Measurements from ENCODE around the gene FRMPD4.

FRMPD4 gene

GRCh38 chrX:12229986-12230385 lies 91.7 kb downstream of the FRMPD4 start:
- DNase-seq (ENCODE audit: low read depth), result no peak
- H3K4me3 ChIP-seq (ENCODE audit: low read length), result no peak overlapping the region
- no peak for TF ChIP-seq CTCF (IDR thresholded peaks at IDR 0.05; ENCODE audit: insufficient read depth, low read depth, low read length, missing control alignments)

DNA sequence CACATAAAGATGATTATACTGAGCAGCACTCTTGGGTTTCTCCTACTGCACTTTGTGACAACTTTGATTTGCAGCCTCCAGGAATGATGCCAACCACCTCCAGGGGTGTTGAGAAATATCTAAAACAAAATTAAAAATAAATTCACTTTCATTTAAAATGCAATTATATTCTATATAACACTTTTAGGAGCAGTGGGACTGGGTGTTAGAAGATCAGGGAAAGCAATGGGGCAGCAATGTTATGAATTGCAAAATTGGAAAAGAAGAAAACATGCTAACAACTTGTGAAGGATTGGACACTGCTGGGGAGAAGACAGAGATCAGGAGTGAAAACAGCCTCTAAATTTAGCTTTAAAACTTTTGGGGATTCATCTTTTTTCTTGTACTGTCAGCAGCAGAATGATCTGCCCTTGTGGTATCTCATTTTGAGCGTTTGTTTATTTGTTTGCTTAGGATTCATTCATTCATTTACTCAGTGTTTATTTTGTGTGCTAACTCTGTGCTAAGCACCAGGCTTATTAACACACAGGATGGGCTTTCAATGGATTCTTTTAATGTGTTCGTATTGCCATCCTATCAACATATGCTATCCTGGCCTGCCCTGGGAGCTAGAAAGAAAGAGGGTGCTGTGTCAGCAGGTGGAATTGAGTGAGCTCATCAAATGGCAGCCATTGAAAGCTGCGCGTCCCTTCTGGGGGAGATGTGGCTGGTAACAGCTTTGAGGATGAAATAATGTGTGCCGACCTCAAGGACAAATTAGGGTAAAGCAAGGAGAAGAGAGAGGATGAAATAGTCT lies 96.5 kb downstream of the FRMPD4 start:
- no peak overlapping the region for H3K4me3 ChIP-seq (ENCODE audit: low read length)
- TF ChIP-seq CTCF (IDR thresholded peaks at IDR 0.05; ENCODE audit: insufficient read depth, low read depth, low read length, missing control alignments), result no peak
- DNase-seq (ENCODE audit: low read depth), result no peak

GRCh38 chrX:12236156-12236555 lies 97.9 kb downstream of the FRMPD4 start:
- no peak for TF ChIP-seq CTCF (IDR thresholded peaks at IDR 0.05; ENCODE audit: insufficient read depth, low read depth, low read length, missing control alignments)
- no peak for DNase-seq (ENCODE audit: low read depth)
- H3K4me3 ChIP-seq (ENCODE audit: low read length), result no peak overlapping the region

DNA sequence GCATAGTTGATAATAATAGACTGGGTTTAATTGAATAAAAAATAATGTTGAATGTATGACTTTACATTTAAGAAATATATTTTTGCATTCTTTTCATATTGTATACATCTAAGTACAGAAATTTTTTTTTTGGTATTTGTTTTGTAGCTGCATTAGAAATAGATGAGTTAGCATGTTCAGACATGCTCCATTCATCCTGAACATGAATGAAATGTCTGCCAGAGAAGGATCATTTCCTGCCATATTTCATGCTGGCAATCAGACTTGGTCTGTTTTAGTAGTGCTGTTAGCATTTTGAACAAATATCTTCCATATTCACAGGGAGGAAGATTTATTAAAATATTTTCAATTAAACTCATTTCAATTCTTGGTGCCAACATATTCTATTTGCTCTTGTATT lies 98.9 kb downstream of the FRMPD4 start:
- no peak for TF ChIP-seq CTCF (IDR thresholded peaks at IDR 0.05; ENCODE audit: insufficient read depth, low read depth, low read length, missing control alignments)
- no peak overlapping the region for H3K4me3 ChIP-seq (ENCODE audit: low read length)
- peak; percentile 61 for DNase-seq (ENCODE audit: low read depth)

DNA sequence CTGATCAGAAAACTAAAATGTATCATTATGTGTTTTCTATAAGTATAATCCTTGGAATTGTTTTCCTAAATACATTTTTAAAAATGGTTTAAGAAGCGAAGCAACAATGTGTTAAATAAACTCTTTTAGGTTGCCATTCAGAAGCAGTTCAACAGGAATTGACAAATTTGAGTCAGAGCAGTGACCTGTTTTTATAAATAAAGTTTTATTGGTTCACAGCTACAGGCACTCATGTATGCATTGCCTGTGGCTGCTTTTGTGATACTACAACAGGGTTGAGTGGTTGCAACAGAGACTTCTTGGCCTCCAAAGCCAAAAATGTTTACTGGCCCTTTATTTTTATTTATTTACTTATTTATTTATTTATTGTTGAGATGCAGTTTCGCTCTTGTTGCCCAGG lies 99.5 kb downstream of the FRMPD4 start:
- peak; percentile 2 for DNase-seq (ENCODE audit: low read depth)
- no peak overlapping the region for H3K4me3 ChIP-seq (ENCODE audit: low read length)
- TF ChIP-seq CTCF (IDR thresholded peaks at IDR 0.05; ENCODE audit: insufficient read depth, low read depth, low read length, missing control alignments), result no peak

GRCh38 chrX:12239356-12240082 lies 101.2 kb downstream of the FRMPD4 start:
- DNase-seq (ENCODE audit: low read depth), result no peak
- no peak overlapping the region for H3K4me3 ChIP-seq (ENCODE audit: low read length)
- no peak for TF ChIP-seq CTCF (IDR thresholded peaks at IDR 0.05; ENCODE audit: insufficient read depth, low read depth, low read length, missing control alignments)
